GM12878 (cell line): ENCODE data around the gene POLE2. TPM values are rescaled to one million over a fixed set of nuclear protein-coding genes. Genes with fewer than 3 reads are reported as not detected.
A peak's percentile ranks its signal among the peaks of the same experiment; 100 is the strongest.

Experiments
- ATAC-seq: fragments of 200-7000 bp; cut with Tn5 transposase; 3 replicates; pipeline ENCODE4 v1.9.1; 2020; ENCODE audit warnings: mild to moderate bottlenecking, moderate library complexity
- BruUV-seq: library from RNA; stranded (reverse); fragments of 400-500 nt; replicated peaks from 2 replicates; lab custom pipeline; 2021; lab: Mats Ljungman, UMichigan
- CTCF ChIA-PET: fragments of 300-600 bp; sonication (Branson Sonifier 250); formaldehyde crosslinking; extraction: SDS; loops from one replicate; lab custom pipeline; 2021; ENCODE audit warnings: inconsistent platforms; lab: Yijun Ruan, JAX
- POLR2A ChIA-PET: fragments of 350-600 bp; formaldehyde crosslinking; extraction: SDS; loops from one replicate; lab custom pipeline; 2021; ENCODE audit warnings: inconsistent platforms; lab: Charles Lee
- RAD21 ChIA-PET: fragments of 300-600 bp; sonication (Branson Sonifier 250); formaldehyde crosslinking; loops from one replicate; lab custom pipeline; 2023; ENCODE audit warnings: antibody characterized with exemption; ENCODE audit not compliant: unreplicated experiment; lab: Charles Lee
- SMC1A ChIA-PET: fragments of 300-600 bp; sonication (Branson Sonifier 250); formaldehyde crosslinking; loops from one replicate; lab custom pipeline; 2023; ENCODE audit not compliant: unreplicated experiment, uncharacterized antibody; lab: Charles Lee
- DNase-seq: peaks from one replicate; pipeline ENCODE4 v3.0.0-alpha.2; 2011; ENCODE audit warnings: low read depth, low spot score
- FAIRE-seq: peaks from 3 replicates; lab custom pipeline; 2011; peaks lifted over from hg19 to GRCh38; lab: Jason Lieb, UNC
- H2AFZ ChIP-seq: 2 replicates; pipeline ENCODE4 v1.6.0; 2011; ENCODE audit warnings: low read depth, low read length, control low read depth; ENCODE audit not compliant: control insufficient read depth
- H3K27ac ChIP-seq: 2 replicates; pipeline ENCODE4 v1.5.1; 2011; ENCODE audit warnings: control low read depth; ENCODE audit not compliant: control insufficient read depth, insufficient read depth
- H3K27me3 ChIP-seq, 2 experiments: replicated peaks in 1 of 2; 2 replicates each; pipeline versions ENCODE4 v1.6.0 to v1.6.1; 2011; ENCODE audit warnings: low read length in 1 of 2; ENCODE audit not compliant: control insufficient read depth in 2 of 2, insufficient read depth in 2 of 2
- H3K36me3 ChIP-seq, 2 experiments: 2 replicates each; pipeline ENCODE4 v1.5.1; 2011; ENCODE audit warnings: low read length in 1 of 2; ENCODE audit not compliant: control insufficient read depth in 2 of 2, insufficient read depth in 2 of 2
- H3K4me1 ChIP-seq: 2 replicates; pipeline ENCODE4 v1.6.1; 2011; ENCODE audit warnings: mild to moderate bottlenecking, low read length, moderate library complexity, mixed read lengths; ENCODE audit not compliant: control insufficient read depth, insufficient read depth
- H3K4me2 ChIP-seq: 2 replicates; pipeline ENCODE4 v1.6.0; 2011; ENCODE audit warnings: control low read depth; ENCODE audit not compliant: control insufficient read depth, insufficient read depth
- H3K4me3 ChIP-seq: fragments of 200-600 bp; sonication (generic); 2 replicates; pipeline ENCODE4 v1.5.1; 2016
- H3K79me2 ChIP-seq: 2 replicates; pipeline ENCODE4 v1.6.0; 2011; ENCODE audit warnings: low read length; ENCODE audit not compliant: control insufficient read depth, insufficient read depth
- H3K9ac ChIP-seq: 2 replicates; pipeline ENCODE4 v1.8.0; 2011; ENCODE audit warnings: low read length, control low read depth, mixed read lengths; ENCODE audit not compliant: control insufficient read depth, insufficient read depth
- H3K9me3 ChIP-seq: replicated peaks from 3 replicates; pipeline ENCODE4 v1.5.1; 2011; ENCODE audit warnings: mild to moderate bottlenecking, low read length; ENCODE audit not compliant: control insufficient read depth, insufficient read depth
- H4K20me1 ChIP-seq: 2 replicates; pipeline ENCODE4 v1.6.0; 2011; ENCODE audit not compliant: control insufficient read depth, insufficient read depth
- BACH1 ChIP-seq: fragments of 450-650 bp; IDR thresholded peaks from 2 replicates; pipeline ENCODE4 v1.6.1; 2017; ENCODE audit warnings: mild to moderate bottlenecking, borderline replicate concordance
- BHLHE40 ChIP-seq, 2 experiments: fragments of 450-650 bp in 1 of 2; IDR thresholded peaks; 2 replicates each; pipeline ENCODE4 v1.6.1; 2011 to 2017; ENCODE audit warnings: low read depth in 2 of 2, borderline replicate concordance in 1 of 2, improper control_type of control experiment in 1 of 2, low read length in 1 of 2, mild to moderate bottlenecking in 1 of 2
- BRCA1 ChIP-seq: IDR thresholded peaks from 2 replicates; pipeline ENCODE4 v1.6.1; 2011; ENCODE audit warnings: low read depth, low read length, improper control_type of control experiment
- CEBPB ChIP-seq, 2 experiments: fragments of 150-350 bp in 1 of 2; IDR thresholded peaks; 2 replicates each; pipeline ENCODE4 v1.6.1; 2012 to 2014; ENCODE audit warnings: low read depth in 2 of 2, low read length in 2 of 2, borderline replicate concordance in 1 of 2, inconsistent platforms in 1 of 2
- ELK1 ChIP-seq: IDR thresholded peaks from 2 replicates; pipeline ENCODE4 v1.6.1; 2012; ENCODE audit warnings: low read depth, low read length, improper control_type of control experiment
- MEF2B ChIP-seq: fragments of 450-650 bp; IDR thresholded peaks from 2 replicates; pipeline ENCODE4 v1.6.1; 2018; ENCODE audit warnings: mild to moderate bottlenecking, moderate library complexity; ENCODE audit not compliant: partially characterized antibody, poor library complexity, severe bottlenecking
- PAX8 ChIP-seq: fragments of 450-650 bp; IDR thresholded peaks from 2 replicates; pipeline ENCODE4 v1.6.1; 2017; ENCODE audit warnings: mild to moderate bottlenecking, moderate library complexity
- RBBP5 ChIP-seq: fragments of 200-600 bp; sonication (generic); conservative IDR thresholded peaks from 2 replicates; pipeline ENCODE4 v1.6.1; 2016
- RELA ChIP-seq: fragments of 450-650 bp; IDR thresholded peaks from 2 replicates; pipeline ENCODE4 v1.8.0; 2014; ENCODE audit warnings: borderline replicate concordance; ENCODE audit not compliant: partially characterized antibody
- SIN3A ChIP-seq: IDR thresholded peaks from 2 replicates; pipeline ENCODE4 v1.6.1; 2012; ENCODE audit warnings: low read depth, low read length, improper control_type of control experiment
- SIX5 ChIP-seq: IDR thresholded peaks from 2 replicates; pipeline ENCODE4 v1.6.1; 2011; ENCODE audit warnings: mild to moderate bottlenecking, low read depth, low read length, moderate library complexity; ENCODE audit not compliant: severe bottlenecking
- SMAD1 ChIP-seq: fragments of 450-650 bp; IDR thresholded peaks from 2 replicates; pipeline ENCODE4 v1.6.1; 2018; ENCODE audit warnings: mild to moderate bottlenecking, low read depth; ENCODE audit not compliant: partially characterized antibody
- SPI1 ChIP-seq: IDR thresholded peaks from 2 replicates; pipeline ENCODE4 v1.6.1; 2011; ENCODE audit warnings: low read depth, mild to moderate bottlenecking, low read length, moderate library complexity, borderline replicate concordance; ENCODE audit not compliant: insufficient read depth
- SUPT20H ChIP-seq: IDR thresholded peaks from 2 replicates; pipeline ENCODE4 v1.6.1; 2011; ENCODE audit warnings: low read depth, mild to moderate bottlenecking, low read length, moderate library complexity, borderline replicate concordance; ENCODE audit not compliant: control insufficient read depth
- USF1 ChIP-seq: IDR thresholded peaks from 2 replicates; pipeline ENCODE4 v1.6.1; 2011; ENCODE audit warnings: borderline replicate concordance, low read depth, mild to moderate bottlenecking, moderate library complexity, mixed read lengths, low read length; ENCODE audit not compliant: insufficient read depth; ENCODE audit errors: extremely low read length
- WRNIP1 ChIP-seq: IDR thresholded peaks from 2 replicates; pipeline ENCODE4 v1.6.1; 2011; ENCODE audit warnings: low read depth, low read length, improper control_type of control experiment, borderline replicate concordance
- ZNF592 ChIP-seq: fragments of 450-650 bp; IDR thresholded peaks from 2 replicates; pipeline ENCODE4 v1.6.1; 2017; ENCODE audit warnings: mild to moderate bottlenecking, moderate library complexity
- ZNF622 ChIP-seq: fragments of 450-650 bp; IDR thresholded peaks from 2 replicates; pipeline ENCODE4 v1.6.1; 2017; ENCODE audit warnings: mild to moderate bottlenecking, inconsistent platforms
- ZZZ3 ChIP-seq: IDR thresholded peaks from 2 replicates; pipeline ENCODE4 v1.6.1; 2011; ENCODE audit warnings: low read depth; ENCODE audit not compliant: control insufficient read depth, insufficient read length
- WGBS: methylation state at CpG from one replicate; pipeline ENCODE4 v1.1.6; 2016; ENCODE audit warnings: low lambda C conversion rate; ENCODE audit not compliant: insufficient replicate concordance, insufficient coverage; ENCODE audit errors: missing lambda C conversion rate; 5-methylcytosine and 5-hydroxymethylcytosine counted together
- in situ Hi-C: fragments of 300-500 bp; cut with MboI; formaldehyde crosslinking; loops from 9 replicates; pipeline ENCODE4 v1.14.3; 2018; ENCODE audit warnings: mixed read lengths
- intact Hi-C: fragments of 100-400 bp; cut with micrococcal nuclease; formaldehyde crosslinking; loops from one replicate; pipeline ENCODE4 v1.14.2; 2022; ENCODE audit not compliant: unreplicated experiment
- polyA plus RNA-seq, 11 experiments: library from polyadenylated mRNA; depleted of rRNA in 4 of 11; unstranded in 6 of 11; stranded (reverse) in 5 of 11; fragments of >200 nt; fragmentation: Nextera tagmentation in 4 of 11; fragmentation: Illumina TruSeq in 1 of 11; extraction: Ambion mirVana in 4 of 11; extraction: Trizol in 1 of 11; gene quantifications; 1 replicate in 1 of 11; 2 replicates in 10 of 11; pipeline versions ENCODE4 v1.2.1 to v1.2.3, GENCODE V29; 2011 to 2016; ENCODE audit warnings: inconsistent platforms in 2 of 11, missing spikeins in 2 of 11, low read depth in 1 of 11
- total RNA-seq, 4 experiments: library from RNA; depleted of rRNA in 3 of 4; stranded (reverse); fragments of >200 nt in 3 of 4; fragmentation: Illumina TruSeq in 1 of 4; extraction: Trizol in 1 of 4; gene quantifications; 2 replicates each; pipeline versions ENCODE4 v1.2.1 to v1.2.3, GENCODE V29; 2013 to 2021

The POLE2 gene
- total and polyA plus RNA-seq, 10 of the 15 experiments (the other 5 are each of a cell fraction or from before 2014, with no cell fraction given): 22.0 to 45.6 (median 38.8) TPM

GRCh38 chr14:49691031-49691430 lies 3.0 kb upstream of the POLE2 start:
- H2AFZ ChIP-seq: peak overlapping the region; percentile 32; the same call in 1 of the 2 replicates
- BruUV-seq: no TSS peak
- H3K9me3 ChIP-seq: no peaks in the 10 kb centered on the region
- 43% methylated on average over 4 of the region's 4 CpGs for WGBS
- no peaks in the 10 kb centered on the region for H3K36me3 ChIP-seq
- intact Hi-C loops (no loop called here), in situ Hi-C loops (no loop called here)
- no peak overlapping the region for H3K9ac ChIP-seq
- peaks cover 4% of the 10 kb centered on the region for H3K4me1 ChIP-seq
- DNase-seq: no peak
- H3K79me2 ChIP-seq: peaks cover 12% of the 10 kb centered on the region
- no peaks in the 10 kb centered on the region for H3K27me3 ChIP-seq
- ATAC-seq: no peak
- no peak overlapping the region for H3K27ac ChIP-seq
- ChIA-PET POLR2A (interaction anchor here (0.5 to 2.5 kb wide), 4 partner anchors 78 to 176 kb away, joined by 4 to 9 read pairs (median 4); partner anchors contain the start of gene KLHDC2), CTCF (interaction anchor here (0.5 to 1.5 kb wide), 3 partner anchors 14 to 414 kb away, joined by 3 to 5 read pairs (median 3); partner anchors contain the start of gene NEMF), SMC1A (no interaction called here), RAD21 (no interaction called here)
- FAIRE-seq: no peak
- H3K4me3 ChIP-seq: no peak overlapping the region
- no peaks in the 10 kb centered on the region for H4K20me1 ChIP-seq
- H3K4me2 ChIP-seq: no peak overlapping the region
- no peak for TF ChIP-seq ZNF592
- no peak for TF ChIP-seq SIX5
- no peak for TF ChIP-seq SUPT20H
- no peak for TF ChIP-seq USF1
- no peak for TF ChIP-seq SMAD1
- TF ChIP-seq ZZZ3: no peak
- no peak for TF ChIP-seq MEF2B
- TF ChIP-seq ZNF622: no peak
- no peak for TF ChIP-seq WRNIP1
- TF ChIP-seq PAX8: no peak
- TF ChIP-seq BRCA1: no peak
- TF ChIP-seq SPI1: no peak
- TF ChIP-seq CEBPB (IDR thresholded peaks at IDR 0.05; ENCODE audit: borderline replicate concordance in 1 of 2, low read depth in 2 of 2, low read length in 2 of 2): no peak
- TF ChIP-seq BHLHE40 (IDR thresholded peaks at IDR 0.05; ENCODE audit: borderline replicate concordance in 1 of 2, low read depth in 2 of 2, low read length in 1 of 2): no peak
- no peak for TF ChIP-seq ELK1
- no peak for TF ChIP-seq RBBP5
- TF ChIP-seq SIN3A: no peak
- TF ChIP-seq RELA: no peak
- no peak for TF ChIP-seq BACH1
